SHP77 (cell line): ENCODE data around the gene UQCRC2.
"Not testable (repeated sequence)": the region's sequence is repeated elsewhere in the genome, so short reads cannot be mapped to it uniquely, and the experiment has no call there.

Source experiments
- DNase-seq, 2 experiments: peaks; one replicate each; lab custom pipeline; 2025; lab: John Stamatoyannopoulos, UW

Gene UQCRC2

DNA sequence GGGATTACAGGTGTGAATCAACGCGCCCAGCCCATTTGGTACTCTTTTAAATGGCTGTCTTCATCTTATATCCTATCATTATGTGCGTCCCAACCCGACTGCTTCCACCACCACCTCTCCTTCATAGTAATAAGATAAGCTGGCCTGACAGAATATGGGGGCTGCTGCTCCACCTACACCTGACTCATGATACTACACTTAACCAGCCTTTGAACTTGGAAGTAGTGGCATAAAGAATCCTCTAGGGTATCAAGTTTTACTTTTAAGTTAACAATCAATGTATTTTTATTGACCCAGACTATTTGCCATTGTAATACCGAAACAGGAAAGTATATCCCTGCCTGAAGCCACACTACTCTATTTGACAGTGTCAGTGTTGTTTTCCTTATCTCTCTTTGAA, 28.9 kb downstream of the UQCRC2 start:
- DNase-seq: no peak

DNA sequence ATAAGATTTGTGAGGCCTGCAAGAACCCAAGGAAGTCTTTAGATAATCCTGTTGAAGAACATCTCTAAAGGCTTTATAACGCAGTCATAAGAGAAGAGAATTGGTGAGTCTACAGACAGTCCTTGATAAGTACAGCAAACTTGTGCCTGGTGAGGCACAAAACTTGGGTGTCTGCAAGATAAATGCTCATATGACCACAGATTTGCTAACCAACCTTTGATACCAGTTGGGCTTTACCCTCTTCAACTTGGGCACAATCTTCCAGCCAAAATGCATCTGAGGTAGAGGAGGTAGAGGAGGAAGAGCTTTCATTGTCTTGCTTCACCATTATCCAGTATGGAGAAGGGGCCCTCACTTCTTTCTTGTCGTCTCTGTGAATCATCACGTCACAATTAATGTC, 30.9 kb downstream of the UQCRC2 start:
- no peak for DNase-seq

DNA sequence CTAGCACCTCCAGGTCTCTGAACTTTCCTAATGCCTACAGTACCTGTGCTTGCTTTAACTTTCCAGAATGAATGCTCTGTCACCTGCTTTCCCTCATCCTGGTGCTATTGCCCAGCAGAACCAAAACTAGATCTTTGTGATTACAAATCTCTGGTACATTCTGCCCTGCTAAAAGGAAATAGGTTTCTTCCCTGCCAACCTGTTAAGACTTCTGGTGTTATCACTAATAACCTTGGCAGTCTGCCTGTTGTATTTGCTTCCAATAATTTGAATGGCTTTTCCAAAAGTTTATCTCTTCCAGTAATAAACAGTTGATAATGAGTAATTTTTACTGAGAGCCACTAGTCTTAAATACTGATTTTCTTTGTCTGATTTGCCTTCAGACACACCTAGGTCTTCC, 32.4 kb downstream of the UQCRC2 start:
- DNase-seq: no peak

DNA sequence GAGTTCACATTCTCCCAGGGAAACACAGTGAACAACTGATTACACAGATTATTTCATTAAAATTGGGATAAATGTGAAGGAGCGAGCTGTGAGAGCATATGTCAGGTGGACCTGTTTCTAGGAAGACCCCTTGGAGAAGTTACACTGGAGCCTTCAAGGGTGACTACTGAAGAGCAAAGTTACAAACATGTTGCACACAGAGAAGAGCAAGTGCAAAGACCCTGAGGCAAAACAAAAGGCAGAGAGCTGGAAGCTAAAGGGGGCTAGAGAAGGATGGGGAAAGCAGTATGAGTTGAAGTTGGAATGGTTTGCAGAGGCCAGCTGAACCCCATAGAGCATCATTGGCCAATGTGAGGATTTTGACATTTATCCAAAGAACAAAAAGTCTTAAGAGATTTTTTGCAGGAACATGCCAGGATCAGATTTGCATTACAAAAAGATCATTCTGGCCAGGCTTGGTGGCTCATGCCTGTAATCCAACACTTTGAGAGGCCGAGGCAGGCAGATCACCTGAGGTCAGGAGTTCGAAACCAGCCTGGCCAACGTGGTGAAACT, 33.6 kb downstream of the UQCRC2 start:
- DNase-seq: no peak

DNA sequence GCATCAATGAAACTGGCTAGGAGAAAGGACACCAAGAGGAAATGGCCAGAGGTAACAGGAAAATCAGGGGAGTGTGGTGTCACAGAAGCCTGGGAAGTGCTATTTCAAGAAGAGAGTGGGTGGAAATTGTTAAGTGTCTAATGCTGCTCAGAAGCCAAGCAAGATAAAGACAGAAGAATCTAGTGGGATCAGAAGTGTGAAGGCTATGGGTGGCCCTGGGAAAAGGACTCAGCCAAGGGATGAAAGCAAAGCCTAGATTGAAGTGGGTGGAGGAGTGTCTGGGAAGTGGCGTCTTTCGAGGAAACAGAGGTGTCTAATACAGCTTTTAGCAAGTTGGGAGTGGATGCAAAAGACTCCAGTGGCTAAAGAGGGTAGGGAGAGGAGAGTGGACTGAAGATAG, 34.3 kb downstream of the UQCRC2 start:
- DNase-seq: no peak

DNA sequence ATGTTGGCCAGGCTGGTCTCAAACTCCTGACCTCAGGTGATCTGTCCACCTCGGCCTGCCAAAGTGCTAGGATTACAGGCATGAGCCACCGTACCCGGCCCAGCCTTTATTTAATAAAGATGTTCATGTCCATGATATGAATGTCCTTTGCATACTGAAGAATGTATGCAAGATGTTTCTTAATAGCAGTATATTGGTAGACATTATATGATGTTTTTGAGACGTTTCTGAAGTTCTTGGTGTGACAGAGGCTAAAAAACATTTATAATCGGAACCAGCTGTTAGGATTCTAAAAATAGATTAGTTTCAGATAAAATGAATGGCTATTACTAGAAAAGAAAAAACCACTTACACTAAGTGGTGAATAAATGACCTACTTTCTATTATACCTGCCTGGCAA, 36.0 kb downstream of the UQCRC2 start:
- no peak for DNase-seq

DNA sequence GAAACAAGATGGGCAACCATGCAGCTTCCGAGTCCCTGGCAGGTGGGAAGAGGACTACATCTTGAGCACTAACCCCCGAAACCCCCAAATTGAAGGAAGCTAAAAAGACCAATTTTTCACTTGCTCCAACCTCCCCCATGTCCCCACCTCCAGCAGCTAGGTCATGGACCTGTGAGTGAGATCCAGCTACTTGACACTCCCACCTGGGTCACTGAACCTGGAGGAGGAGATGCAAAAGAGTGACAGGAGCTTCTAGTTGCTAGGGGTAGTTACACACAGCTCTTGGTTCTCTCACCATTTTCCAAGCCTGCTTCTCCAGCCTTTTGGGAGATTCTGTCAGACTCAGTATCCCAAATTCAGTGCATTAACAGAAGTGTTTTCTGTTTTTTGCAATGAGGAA, 36.6 kb downstream of the UQCRC2 start:
- no peak for DNase-seq

DNA sequence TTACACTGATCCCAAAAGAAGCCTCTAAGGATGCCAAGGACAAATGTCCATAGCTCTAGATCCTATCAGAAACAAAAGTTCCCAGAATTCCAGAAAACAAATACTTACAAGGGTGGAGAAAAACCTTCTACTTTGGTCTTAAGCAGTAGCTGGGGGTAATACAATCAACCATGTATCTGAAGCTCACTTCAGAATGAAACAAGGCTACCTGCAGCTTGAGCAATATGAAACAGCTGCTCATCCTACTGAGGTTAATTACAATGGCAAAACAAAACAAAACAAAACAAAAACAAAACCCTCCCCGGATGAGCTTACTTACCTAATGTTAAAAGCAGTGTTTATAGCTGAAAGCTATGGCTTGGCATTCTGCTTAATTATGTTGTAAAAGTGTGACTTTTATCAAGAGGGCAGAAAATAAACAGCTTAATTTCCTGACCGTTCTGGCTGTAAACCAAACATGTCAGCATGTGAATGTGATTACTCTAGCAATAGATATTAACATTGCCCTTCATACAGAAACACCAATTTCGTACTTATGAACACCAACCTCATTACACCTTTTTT, 37.3 kb downstream of the UQCRC2 start:
- no peak for DNase-seq

DNA sequence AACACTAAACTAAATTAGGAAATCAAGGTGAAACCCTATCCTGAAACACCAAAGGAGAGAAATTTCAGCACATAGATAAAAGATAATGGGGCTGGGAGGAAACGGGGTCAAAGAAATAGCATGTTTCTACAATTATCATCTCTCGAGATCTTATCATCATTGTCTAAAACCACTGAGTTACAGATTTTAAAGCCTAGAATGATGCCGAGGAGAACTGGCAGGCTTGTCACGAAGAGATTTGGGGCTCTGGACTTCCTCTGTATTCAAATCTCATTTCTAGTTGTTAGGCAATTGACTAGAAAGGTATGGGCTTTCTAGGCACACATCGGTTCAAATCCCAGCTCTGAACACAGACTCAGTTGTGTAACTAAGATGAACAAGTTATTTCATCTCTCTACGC, 38.5 kb downstream of the UQCRC2 start:
- no peak for DNase-seq

DNA sequence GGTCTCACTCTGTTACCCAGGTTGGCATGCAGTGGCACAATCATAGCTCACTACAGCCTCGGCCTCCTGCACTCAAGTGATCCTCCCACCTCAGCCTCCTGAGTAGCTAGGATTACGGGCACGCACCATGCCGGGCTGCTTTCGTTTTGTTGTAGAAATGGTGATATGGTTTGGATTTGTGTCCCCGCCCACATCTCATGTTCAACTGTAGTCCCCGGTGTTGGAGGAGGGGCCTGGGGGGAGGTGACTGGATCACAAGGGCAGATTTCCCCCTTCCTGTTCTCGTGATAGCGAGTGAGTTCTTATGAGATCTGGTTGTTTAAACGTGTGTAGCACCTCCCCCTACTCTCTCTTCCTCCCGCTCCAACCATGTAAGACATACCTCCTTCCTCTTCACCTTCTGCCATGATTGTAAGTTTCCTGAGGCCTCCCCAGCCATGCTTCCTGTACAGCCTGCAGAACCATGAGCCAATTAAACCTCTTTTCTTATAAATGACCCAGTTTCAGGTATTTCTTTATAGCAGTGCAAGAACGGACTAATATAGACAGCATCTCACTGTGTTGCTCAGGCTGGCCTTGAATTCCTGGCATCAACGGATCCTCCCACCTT, 41.8 kb downstream of the UQCRC2 start:
- DNase-seq: no peak

DNA sequence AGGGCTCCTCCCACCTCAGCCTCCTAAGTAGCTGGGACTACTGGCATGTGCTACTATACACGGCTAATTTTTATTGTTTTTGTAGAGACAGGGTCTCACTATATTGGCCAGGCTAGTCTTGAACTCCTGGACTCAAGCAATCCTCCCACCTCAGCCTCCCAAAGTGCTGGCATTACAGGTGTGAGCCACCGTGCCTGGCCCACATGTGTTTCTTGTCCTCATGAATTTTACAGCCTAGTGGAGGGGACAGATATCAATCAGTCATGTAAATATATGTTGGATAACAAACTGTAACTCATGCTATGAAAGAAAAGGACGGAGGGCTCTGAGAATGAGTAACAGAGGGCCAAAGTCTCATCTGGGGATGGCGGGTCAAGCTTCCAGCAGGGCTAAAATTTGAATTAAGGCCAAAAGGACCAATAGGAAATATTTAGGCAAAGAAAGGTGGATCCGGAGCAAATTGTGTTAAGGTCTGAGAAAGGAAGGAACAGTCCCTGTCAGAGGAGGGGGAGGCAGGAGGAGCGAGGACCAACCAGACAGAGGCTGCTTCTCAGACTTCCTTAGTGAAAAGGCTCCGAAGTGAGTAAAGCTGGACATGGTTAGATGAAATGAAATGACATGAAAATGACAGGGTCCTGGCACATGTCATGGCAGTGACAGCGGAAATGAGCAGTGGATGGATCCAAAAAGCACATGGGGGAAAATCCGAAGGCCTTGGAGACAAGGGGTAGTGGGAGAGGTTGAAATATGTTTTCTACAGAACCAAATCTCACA, 43.9 kb downstream of the UQCRC2 start:
- no peak for DNase-seq

DNA sequence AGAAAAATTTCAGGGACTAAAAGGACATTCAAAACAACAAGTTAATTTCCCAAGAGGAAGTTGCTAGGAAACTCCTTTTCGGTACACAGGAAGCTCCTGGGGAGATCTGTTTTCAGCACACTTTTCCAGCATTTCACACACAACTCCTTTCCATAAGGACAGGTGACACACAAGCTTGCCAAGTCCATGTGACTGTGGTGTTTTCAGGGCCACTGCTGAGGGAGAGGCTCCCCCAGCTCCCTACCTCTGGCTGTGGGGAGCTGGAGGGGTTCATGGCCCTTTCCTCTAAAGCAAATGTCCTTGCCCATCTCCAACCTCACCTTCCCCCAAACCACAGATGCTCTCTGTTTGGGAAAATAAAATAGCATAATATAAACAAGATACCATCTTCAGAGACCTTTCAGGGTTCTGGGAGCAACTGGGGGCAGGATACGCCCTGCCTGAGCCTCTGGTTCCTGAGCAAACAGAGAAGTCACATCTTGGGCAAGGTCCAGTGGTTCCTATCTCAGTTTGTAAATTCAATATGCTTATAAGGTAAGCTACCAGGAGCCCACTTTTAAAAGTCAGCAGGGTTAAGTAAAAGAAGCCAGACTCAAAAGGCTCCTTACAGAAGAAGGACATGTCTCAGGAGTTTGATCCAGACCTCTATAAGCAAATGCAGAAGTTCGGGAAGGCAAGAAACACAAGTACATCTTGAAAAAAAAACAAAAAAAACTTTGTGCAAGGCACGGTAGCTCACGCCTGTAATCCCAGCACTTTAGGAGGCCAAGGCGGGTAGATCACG, 44.7 kb downstream of the UQCRC2 start:
- no peak for DNase-seq

DNA sequence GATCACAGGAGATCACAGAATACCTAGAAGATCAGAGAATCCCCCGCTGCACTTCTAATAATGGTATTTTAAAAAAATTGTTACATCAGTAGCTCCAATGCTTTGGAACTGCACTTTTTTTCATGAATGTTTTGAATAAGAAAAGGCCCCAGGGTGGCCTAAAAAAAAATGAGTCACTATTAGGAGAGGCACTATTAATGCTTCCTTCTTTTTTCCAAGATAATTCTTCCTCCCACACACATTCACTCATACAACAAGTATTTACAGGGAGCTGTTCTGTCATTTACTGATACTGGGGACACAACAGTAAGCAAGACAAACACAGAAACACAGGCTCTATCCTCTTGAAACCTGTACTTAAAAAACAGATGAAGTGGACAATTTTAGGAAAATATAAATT, 48.4 kb downstream of the UQCRC2 start:
- DNase-seq: no peak

DNA sequence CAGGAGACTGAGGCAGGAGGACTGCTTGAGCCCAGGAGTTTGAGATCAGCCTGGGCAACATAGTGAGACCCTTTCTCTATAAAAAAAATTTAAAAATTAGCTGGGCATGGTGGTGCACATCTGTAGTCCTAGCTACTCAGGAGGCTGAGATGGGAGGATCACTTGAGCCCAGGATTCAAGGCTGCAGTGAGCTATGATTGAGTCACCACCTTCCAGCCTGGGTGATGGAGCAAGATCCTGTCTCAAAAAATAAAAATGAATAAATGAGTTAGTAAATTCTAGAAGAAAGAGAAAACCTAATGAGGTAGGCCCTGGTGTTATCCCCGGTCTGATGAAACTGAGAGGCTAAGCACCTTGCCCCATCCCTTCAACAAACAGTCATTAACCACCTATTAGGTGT, 48.9 kb downstream of the UQCRC2 start:
- not testable (repeated sequence) for DNase-seq

DNA sequence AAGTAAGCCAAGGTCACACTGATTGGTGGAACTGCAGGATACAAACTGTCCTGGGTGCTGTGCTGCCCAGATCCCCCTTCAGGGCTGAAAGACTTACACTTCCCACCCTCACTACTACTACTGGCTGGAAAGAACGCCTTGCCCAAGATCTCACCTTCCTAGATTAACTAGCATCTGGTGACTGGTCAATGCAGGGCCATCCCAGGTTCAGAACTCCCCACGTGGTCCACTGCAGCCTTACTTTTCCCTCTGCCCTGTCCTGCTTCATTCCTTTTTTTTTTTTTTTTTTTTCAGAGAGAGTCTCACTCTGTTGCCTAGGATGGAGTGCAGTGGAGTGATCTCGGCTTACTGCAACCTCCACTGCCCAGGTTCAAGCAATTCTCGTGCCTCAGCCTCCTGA, 50.0 kb downstream of the UQCRC2 start:
- DNase-seq: no peak

DNA sequence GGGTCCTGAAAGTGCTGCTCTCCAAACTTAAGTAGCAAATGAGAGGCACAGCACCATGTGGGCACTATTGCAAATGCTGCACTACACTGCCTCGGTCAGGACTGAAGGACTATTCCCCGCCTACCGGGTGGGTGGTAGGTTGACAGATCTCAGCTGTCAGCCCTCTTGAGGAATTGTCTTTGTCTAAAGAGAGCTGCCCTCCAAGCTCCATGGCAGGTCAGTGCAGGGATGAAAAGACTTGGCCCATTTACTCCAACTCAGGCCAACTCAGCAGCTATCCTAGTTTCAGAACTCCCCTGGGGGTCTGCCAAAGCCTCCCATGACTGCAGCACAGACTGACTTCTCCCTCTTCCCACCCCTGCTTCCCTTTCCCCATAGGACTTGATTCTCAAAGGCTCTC, 51.2 kb downstream of the UQCRC2 start:
- no peak for DNase-seq

DNA sequence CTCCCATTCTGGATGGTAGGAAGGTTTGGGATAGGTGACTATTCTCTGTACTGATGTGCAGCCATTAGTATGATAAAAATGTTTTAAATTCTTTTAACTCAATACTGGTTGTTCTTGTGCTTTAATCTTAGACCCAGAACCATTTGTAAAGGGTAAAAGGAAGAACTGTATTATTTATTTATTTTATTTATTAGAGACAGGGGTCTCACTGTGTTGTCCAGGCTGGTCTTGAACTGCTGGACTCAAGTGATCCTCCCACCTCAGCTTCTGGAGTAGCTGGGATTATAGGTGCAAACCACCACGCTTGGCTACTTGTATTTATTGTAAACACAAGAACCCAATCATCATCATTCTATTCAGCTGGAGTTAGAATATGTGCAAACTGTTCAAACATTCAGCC, 52.6 kb downstream of the UQCRC2 start:
- DNase-seq: no peak

DNA sequence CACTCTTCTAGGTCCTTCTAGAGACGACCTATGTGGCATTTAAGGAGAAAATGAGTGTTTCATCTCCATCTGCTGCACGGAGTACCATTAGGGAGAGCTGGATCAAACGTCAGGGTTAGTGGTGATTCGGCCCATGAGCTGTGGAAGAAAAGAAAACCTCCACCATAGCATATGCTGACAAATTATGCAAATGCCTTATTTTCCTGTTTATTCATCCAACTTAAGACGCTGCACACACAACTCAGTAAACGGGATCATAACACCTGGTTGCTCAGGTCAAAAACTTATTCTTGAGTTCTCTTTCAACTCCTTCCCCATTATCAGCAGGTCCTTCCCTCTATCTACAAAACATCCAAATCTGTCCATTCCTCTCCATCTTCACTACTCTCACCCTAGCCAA, 53.5 kb downstream of the UQCRC2 start:
- no peak for DNase-seq

DNA sequence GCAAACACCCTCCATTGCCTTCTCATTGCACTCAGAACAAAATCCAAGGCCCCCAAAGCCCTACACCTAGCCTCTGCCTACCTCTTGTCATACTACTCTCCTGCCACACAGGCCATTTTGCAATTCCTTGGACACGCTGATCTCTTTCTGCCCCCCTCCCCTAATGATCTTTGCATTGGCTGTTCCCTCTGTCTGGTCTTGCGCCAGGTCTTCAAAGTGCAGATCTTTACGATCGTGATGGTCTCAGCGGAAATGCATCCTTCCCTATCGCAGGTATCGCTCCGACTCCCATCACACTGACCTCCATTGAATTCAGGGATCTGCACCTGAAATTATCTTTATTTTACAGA, 54.0 kb downstream of the UQCRC2 start:
- no peak for DNase-seq

DNA sequence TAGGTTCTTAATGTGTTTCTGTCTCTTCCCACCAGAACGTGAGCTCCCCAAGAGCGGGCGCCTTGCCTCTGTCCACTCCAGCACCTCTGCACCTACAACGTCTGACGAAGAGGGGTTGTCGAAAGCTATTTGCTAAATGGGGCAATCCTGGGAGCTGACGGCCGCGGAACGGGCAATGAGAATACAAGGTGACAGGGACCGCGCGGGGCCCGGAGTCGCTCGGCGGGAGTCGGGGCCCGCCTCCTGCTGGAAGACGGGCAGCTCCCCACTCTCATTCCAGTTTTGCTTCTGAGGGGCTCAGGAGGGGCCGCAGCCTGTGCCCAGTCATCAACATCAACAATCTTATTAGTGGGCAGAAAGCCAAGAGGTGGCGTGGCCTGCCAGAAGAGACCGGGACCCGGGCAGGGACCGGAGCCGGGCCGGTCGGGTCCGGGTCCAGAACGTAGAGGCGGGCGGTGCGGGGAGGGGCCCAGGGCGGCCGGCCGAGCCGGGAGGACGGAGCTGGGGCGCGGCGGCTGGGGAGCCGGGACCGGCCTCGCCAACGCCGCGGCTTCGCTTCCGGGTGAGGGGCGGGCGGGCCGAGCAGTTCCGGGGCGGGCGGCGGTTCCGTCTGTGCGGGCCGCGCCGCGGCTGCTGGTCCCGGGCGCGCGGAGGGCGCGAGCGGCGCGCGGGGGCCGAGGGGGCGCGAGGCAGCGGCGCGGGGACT, 54.5 kb downstream of the UQCRC2 start, which contains the start of gene MOSMO:
TSS of gene MOSMO (plus strand) at position 603 of the 706 bp plus-strand sequence. CDS start 191 bp downstream, outside the sequence.
- DNase-seq: peak; percentile 10 to 43

DNA sequence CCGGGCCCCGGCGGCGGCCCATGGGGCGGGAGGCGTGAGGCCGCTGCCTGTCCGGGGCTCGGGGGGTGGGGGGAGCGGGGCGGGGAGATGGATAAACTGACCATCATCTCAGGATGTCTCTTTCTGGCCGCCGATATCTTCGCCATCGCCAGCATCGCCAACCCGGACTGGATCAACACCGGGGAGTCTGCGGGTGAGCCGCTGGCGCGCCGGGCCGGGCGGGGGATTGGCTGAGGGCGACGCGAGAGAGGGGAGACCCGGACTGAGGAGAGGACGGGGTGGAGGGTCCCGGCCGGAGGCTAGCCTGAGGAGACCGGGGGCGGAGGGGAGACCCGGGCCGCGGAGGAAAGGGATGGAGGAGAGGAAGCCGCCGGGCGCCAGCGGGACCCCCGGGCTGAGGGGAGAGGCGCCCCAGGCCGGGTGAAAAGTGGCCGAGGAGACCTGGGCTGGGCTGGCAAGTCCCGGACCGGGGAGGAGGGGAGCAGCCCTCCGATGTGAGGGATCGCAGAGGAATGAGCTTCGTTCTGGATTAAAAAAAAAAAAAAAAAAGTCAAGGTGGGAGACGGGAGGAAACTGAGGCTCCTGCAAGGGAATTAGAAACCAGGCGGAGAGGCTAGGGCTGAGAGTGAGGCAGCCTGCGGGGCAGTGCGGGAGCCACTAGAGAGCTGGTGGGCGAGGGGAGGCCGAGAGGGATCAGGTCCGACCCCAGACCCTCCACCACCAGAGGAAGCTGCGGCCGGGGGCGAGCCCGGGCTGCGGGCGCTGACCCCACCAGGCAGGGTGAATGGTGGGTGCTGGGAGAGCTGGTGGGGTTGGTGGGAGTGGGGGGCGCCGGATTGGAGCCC, 55.3 kb downstream of the UQCRC2 start:
- no peak for DNase-seq
